Measurements from ENCODE around the gene DNAH8.

DNAH8 gene

GRCh38 chr6:38702558-38703397, 12.3 kb upstream of the DNAH8 start, which contains the start of gene GLO1:
TSS of gene GLO1 (minus strand) at chr6:38703145. CDS start at chr6:38703054, 91 bp downstream.
- DNase-seq (ENCODE audit: low spot score) = peak; percentile 99

GRCh38 chr6:38703949-38704590, 11.0 kb upstream of the DNAH8 start:
- DNase-seq (ENCODE audit: low spot score) = no peak

GRCh38 chr6:38705924-38706323, 9.2 kb upstream of the DNAH8 start:
- DNase-seq (ENCODE audit: low spot score) = no peak

GRCh38 chr6:38708496-38708895, 6.6 kb upstream of the DNAH8 start:
- no peak for DNase-seq (ENCODE audit: low spot score)

GRCh38 chr6:38713812-38714211, 1.3 kb upstream of the DNAH8 start:
- no peak for DNase-seq (ENCODE audit: low spot score)

GRCh38 chr6:38714239-38715015, 684 bp upstream of the DNAH8 start:
- no peak for DNase-seq (ENCODE audit: low spot score)

- DNase-seq (ENCODE audit: low spot score) = no peak
Measured at GRCh38 chr6:38716825-38717224, 1.7 kb downstream of the DNAH8 start.

- no peak for DNase-seq (ENCODE audit: low spot score)
Measured at GRCh38 chr6:38719358-38719757, 4.2 kb downstream of the DNAH8 start.

- no peak for DNase-seq (ENCODE audit: low spot score)
Measured at GRCh38 chr6:38720295-38720694, 5.2 kb downstream of the DNAH8 start.

- DNase-seq (ENCODE audit: low spot score) = no peak
Measured at GRCh38 chr6:38722038-38722437, 6.9 kb downstream of the DNAH8 start.

GRCh38 chr6:38722727-38723334, 7.7 kb downstream of the DNAH8 start:
- no peak for DNase-seq (ENCODE audit: low spot score)

GRCh38 chr6:38723783-38724182, 8.7 kb downstream of the DNAH8 start:
- no peak for DNase-seq (ENCODE audit: low spot score)

- no peak for DNase-seq (ENCODE audit: low spot score)
Measured at GRCh38 chr6:38724343-38724742, 9.2 kb downstream of the DNAH8 start.

- DNase-seq (ENCODE audit: low spot score) = no peak
Measured at GRCh38 chr6:38725414-38726183, 10.5 kb downstream of the DNAH8 start.

- no peak for DNase-seq (ENCODE audit: low spot score)
Measured at GRCh38 chr6:38728203-38728602, 13.1 kb downstream of the DNAH8 start.

- DNase-seq (ENCODE audit: low spot score) = no peak
Measured at GRCh38 chr6:38730140-38730862, 15.2 kb downstream of the DNAH8 start.

GRCh38 chr6:38736951-38737350, 21.8 kb downstream of the DNAH8 start:
- DNase-seq (ENCODE audit: low spot score) = no peak

GRCh38 chr6:38738261-38738660, 23.1 kb downstream of the DNAH8 start:
- DNase-seq (ENCODE audit: low spot score) = no peak

- DNase-seq (ENCODE audit: low spot score) = no peak
Measured at GRCh38 chr6:38739532-38739931, 24.4 kb downstream of the DNAH8 start.

GRCh38 chr6:38749473-38749872, 34.4 kb downstream of the DNAH8 start:
- DNase-seq (ENCODE audit: low spot score) = no peak

Data from AG08395 (cell line).